ENCODE measurements around the gene ADAT3.

ADAT3 gene

DNA sequence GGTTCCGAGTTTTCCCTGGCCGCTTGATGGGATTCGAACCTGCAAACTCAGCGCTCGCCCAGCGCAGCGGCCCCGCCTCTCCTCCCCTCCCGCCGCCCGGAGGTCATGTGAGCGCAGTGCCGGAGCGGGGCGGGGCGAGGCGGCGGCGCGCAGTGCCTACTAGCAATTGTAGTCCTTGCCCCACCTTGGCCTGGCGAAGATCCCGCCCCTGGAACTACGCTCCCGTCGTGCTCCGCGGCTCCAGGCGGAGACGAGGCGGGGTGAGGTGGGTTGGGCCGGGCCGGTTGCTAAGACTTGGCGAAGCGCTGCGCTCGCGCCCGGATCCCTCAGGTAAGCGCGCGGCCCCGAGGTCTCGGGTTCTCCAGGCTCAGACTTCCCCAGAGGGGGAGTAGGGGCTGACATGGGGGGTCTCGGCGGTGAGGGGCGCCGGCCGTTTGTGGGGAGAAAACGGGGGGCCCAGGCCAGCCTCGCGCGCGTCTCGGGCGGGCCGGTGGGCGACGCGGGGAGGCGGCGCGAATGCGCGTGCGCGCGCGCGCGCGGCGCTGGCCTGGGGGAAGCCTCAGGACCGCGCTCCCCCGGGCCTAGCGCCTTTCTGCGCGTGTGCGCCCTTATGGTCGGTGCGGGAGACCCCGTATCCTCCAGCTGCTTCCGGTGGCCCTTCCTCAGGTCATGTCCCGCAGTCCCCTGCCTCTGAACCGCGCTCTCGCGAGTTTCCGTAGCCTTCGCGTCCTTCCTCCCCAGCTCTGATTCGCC lies at the start of gene ADAT3, which contains the start of gene SCAMP4:
Gene ADAT3 (plus strand): TSS at position 290 of the 753 bp plus-strand sequence. CDS start 6,649 bp downstream, outside the sequence.
Gene SCAMP4 (plus strand): TSS at position 290 of the 753 bp plus-strand sequence. CDS start 9,621 bp downstream, outside the sequence.
- DNase-seq, result peak; percentile 99

DNA sequence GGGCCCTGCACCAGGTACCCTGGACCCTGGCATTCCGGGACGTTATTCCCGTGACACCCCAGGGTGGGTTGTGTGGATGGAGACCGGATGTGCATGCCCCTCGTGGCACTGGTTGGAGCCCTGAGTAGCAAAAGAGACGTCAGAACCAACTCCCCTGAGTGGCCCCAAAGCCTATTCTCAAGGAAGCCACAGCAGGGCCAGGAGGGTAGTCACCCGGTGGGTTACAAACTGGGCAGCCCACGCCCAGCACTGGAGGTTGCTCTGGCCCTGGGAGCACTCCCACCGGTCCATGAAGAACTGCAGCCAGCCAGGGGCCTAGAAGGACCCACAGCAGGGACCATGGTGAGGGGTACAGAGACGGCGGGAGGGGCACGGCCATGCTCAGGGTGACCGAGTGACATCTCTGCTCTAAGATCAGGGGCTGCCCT lies 49.4 kb upstream of the ADAT3 start:
- no peak for DNase-seq

DNA sequence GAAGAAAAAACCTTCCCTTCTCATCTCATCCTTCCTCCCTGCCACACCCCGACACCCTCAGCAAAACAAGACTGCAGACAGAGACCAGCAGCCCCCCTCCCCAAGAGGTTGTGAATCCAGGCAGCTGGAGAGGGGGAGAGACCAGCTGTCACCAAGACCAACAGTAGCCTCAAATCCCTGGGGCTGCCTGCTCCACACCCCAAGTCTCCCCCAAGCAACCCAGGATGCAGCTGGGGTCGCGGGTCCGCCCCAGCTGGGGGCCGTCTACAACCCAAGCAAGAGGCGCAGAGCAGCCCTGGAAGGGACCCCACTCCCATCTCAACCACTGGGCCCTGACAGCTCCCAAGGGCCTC lies 48.9 kb upstream of the ADAT3 start:
- no peak for DNase-seq

DNA sequence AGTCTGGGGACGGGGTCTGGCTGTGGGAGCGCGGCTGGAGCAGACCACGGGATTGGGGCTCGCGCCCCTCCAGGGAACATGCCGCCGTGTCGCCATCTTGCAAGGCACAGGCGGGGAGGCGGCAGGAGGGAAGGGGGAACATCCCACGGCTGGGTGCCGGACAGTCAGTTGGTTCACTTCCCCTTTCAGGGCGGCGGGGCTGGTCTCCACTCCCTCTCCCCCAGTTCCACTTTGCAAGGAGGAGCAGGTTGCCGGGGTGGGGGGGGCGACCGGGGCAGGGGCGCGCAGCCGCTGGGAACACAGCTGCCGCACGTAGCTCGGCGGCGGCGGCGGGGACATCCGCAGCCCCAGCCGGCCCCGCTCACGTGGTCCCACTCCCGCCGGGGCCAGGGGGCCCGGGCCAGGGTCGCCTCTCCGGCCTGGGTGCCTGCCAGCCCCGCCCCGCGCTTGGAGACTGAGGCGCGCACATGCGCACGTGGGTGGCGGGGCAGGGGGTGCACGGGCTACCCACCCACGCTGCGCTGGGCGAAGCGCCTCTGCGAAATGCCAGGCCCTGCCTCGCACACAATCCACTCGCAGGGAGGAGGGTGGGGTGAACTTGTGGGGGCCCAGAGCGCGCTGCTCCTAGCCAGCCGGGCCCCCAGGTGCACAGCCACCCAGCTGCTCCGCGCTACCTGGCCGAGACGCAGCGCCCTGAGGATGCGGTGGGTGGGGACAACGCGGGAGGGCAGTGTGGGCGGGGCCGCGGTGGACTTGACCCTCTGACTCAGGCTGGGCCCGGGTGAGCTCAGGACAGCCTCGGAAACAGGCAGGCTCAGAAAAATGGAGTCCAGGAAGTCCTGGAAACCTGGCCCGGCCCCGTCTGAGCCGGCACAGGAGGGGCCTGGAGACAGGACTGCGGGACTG lies 48.2 kb upstream of the ADAT3 start:
- DNase-seq, result peak; percentile 83

DNA sequence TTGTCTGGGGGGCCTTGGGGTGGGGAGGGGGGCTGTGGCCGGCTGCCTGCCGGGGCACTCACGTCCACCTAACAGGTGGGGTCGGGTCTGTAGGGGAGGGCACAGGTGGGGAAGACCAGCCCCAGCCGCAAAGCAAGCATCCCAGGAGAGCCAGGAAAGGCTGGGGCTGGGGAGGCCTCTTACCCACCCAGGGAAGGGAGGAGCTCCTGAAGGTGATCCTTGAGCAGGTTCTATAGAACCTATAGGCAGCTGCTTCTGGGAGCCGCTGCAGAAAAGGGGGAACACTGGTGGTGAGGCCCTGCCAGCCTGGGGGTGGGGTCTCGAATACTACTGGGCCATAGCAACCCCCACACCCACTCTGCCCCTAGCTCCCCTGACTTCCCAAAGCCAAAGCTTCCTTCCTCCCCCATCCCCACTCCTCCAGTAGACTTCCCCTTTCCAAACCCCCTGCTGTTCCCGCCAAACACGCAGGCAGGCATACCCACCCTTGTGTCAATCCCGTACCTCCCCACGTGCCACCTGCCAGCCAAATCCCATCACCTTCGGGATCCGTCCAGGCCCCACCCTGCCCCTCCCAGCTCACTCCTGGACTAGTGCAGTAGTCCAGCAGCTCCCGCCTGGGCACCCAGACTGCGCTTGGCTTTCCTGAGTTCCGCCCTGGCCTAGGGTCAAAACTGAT lies 47.4 kb upstream of the ADAT3 start:
- no peak for DNase-seq

DNA sequence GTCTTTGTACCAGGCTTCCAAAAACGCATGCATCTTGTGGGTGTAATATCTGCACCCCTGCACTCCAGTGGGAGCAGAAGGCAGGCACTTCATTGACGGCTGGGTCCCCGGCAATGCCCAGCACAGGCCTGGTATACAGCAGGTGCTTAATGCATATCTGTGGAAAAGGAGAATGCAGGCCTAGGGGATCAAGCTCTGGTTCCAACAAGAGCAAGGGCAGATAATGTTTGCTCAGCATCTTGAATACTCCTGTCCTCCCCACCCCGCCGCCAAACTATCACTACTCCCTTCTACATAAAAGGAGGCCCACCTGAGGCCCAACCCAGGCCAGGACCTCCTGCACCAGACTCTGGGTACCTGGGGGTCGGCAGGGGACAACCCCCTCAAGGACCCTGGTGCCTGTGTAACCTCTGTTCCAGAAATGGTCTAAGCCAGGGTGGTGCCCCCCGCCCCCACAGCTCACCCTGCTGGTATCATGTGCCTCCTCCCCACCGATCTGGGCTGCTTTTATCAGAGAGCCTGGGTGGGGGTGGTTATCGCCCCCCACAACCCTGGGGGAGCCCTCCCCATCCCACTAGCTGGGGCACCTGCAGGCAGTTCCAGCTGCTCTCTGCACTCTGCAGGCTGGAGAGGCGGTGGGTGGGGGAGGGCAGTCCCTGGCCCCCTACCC lies 46.7 kb upstream of the ADAT3 start:
- no peak for DNase-seq

DNA sequence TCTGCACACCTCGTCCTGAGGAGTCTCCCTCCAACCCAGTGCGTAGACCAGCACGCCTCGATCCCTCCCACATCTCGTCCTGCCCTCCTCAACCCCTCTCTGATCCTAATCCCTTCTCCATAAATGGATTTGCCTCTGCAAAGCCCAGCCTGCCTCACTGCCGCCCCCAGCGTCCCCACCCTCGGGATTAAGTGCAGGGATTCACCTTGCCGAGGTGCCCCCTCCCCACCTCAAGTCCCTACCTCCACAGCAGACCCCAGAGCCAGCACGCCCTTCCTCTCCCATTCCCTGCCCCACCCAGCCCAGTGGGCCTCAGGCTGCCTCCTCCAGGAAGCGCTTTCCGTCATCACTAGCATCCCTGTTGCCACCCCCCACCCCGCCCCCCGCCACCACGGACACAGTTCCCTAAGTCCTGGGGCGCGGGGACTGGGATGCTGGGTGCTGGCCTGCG lies 45.8 kb upstream of the ADAT3 start:
- DNase-seq, result no peak

DNA sequence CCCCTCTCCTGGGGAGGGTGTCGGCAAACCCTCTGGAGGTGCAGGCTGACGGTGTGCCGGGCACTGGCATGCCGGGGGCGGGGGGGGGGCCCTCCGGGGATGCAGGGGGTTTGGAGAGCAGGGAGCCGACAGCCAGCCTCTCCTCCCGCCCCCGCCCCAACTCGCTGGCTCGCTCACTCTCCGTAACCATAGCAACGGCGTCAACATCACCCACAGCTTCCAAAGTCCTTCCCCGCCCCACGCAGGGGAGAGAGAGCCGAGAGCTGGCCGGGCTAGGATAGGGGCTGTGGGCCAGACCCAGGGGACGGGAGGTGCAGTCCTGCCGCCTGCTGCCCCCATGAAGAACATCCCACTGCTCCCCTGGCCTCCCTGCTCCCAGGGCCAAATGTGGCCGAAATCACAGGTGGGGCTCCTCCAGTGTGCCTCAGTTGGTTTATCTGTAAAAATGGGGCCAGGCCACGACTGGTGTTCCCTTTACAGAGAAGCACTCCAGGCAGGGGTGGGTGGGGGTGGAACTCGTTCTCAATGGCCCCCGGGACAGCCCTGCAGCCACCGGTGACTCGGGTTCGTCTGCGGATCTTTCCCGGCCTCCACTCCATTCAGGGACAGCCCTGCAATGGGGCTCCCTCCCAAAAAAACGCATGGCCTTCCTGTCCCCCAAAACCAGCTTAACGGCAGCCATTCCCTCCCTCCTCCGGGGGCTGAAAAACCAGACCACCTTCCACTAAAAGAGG lies 45.0 kb upstream of the ADAT3 start:
- DNase-seq, result peak; percentile 54

DNA sequence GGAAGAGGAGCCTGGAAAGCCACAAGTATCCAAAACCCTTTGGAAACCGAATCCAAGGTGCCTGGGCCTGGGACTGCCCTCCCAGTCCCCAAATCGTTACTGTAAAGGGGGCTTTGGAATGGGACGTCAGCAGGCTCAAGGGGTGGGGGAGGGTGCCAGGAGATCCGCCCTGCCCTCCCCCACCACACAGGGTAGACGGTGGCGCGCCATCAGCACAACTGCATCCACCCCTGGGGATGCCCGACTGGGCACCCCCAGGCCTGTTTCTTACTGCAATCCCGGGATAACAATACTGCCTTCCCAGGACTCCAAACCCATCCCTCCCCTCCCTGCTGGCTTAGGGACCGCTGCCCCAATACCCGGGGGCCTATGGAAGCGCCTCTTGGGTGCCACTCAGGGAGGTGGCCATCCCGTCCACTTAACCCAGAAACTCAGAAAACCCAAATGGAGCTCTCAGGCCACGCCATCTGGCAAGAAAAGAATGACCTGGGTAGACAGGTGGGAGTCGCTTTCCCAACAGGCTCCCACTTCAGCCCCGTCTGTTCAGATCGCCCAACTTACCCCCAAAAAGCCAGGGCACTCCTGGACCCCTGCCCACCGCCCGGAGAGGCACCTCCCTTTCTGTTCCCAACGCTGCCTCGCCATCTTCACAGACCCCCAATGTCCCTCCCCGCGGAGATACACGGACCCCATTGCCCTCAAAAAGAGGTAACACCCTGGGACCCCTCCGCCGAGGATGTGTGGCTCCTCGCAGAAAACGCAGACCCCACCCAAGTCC lies 44.2 kb upstream of the ADAT3 start:
- no peak for DNase-seq

DNA sequence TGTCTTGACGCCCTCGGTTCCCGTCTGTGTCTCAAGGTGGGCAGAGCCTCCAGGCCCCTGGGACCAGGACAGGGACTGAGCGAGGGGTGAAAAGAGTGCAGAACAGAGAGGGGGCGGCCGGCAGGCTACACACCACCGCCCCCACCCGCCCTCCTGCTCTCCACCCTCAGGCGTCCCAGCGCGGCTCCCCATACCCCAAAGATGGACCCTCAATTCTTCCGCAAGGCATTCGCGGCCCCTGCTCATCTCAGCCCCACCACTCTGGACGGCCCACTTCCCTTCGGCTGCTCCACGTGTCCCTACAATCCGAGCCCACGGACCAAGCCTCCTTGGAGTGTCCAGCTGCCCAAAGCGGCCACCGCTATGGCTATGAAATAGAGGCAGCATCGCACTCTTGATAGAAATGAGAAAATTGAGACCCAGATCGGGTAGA lies 43.6 kb upstream of the ADAT3 start:
- DNase-seq, result no peak

DNA sequence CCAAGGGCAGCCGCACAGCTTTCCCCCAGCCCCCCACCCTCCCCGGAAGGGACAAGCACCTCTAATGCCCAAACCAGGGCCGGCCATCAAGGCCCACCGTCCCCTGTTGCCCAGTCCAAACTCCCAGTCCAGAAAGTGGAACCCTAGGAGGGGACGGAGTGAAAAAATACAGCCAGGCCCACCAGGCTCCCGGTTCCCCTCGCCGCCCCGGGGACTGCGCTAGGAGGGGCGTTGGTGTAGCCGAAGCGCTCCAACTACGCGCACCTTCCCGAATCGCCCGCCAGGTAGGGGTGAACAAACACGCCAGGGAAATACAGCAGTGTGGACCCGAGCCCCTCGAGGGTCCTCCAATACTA lies 43.2 kb upstream of the ADAT3 start:
- no peak for DNase-seq

DNA sequence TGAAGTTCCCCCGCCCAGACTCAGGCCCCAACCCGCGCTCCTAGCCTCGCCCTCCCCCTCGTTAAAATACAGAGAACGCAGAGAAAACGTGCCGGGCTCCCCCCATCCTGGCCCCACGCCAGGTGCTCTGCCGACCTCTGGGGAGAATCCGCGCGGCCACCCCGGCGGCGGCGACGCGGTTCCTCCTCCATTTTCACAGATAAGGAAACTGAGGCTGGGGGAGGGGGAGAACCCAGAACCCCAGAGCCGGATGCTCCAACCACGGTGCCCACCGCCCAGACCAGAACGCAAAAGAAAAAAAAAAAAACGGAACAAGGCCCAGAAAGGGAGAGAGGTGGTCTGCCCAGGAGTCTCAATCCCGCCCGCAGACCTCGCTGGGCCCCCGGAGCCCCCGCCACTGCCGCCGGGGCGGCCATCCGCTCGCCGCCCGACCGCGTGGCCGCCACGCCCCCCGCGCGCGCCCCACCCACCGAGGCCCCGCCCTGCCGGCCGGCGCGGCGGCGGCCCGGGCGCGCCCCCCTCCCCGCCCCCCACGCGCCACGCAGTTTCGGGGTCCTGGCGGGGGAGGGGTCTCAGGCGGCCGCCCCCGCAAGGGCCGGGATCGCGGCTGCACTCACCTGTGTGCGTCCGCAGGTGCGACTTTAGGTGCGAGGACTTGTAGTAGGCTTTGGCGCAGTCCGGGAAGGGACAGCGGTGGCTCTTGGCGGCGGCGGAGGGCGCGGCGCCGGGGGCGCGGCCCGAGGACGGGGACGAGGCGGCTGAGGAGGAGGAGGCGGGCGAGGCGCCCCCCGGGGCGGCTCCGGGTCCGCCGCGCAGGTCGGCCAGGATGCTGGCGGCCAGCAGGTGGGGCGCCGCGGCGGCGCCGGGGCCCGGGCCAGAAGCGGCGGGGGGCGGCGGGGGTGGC lies 42.5 kb upstream of the ADAT3 start:
- DNase-seq, result no peak

DNA sequence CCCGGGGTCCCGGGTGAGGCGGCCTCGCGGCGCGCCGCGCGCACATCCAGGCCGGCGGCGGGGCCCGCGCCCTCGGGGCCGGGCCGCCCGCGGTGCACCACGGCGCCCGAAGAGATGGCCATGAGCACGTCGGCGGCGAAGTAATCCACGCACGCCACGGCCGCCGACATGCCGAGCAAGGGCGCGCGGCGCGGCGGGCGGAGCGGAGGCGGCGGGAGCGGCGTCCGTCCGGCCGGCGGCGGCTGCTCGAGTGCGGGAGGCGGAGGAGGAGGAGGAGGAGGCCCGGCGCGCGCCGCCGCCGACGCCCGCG lies 41.9 kb upstream of the ADAT3 start, which contains the start of gene KLF16:
Gene KLF16 (minus strand): TSS at position 252 of the 310 bp plus-strand sequence. CDS start 82 bp downstream, at position 170.
- DNase-seq, result no peak

DNA sequence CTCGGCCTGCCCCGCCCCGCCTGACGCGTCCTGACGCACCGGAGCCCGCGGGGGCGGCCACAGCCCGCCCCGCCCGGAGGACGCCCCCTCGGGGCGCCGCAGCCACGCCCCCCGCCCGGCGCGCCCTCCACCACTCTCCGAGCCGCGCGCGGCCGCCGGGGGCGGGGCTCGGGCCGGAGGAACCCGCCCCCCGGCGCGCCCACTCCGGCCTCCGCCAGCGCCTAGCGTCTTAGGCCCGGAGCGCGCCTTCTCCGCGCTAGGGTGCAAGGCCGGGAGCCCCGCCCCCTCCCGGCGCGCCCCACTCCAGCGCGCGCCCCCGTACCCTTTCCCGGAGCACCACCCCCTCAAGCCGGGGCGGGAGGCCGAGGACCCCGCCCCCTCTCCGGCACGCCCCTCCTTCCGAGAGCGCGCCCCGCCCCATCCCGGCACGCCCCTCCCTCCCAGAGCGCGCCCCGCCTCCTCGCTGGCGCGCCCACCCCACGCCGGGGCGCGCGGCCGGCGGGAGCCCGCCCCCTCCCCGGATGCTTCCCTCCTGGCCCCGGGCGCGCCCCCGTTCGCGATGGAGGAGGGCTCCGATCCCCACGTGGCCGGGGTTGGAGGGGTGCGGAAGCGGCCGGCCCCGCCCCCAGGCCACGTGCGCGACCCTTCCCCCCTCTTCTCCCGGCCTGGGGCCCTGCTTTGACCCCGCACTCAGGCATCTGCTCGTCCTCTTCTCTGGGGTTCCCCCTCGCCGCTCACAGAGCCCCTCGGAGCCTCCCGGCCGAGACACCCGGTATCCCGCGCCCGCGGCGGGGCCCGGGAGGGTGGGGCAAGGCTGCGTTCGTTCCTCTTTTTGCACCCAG lies 41.3 kb upstream of the ADAT3 start:
- peak; percentile 88 for DNase-seq

DNA sequence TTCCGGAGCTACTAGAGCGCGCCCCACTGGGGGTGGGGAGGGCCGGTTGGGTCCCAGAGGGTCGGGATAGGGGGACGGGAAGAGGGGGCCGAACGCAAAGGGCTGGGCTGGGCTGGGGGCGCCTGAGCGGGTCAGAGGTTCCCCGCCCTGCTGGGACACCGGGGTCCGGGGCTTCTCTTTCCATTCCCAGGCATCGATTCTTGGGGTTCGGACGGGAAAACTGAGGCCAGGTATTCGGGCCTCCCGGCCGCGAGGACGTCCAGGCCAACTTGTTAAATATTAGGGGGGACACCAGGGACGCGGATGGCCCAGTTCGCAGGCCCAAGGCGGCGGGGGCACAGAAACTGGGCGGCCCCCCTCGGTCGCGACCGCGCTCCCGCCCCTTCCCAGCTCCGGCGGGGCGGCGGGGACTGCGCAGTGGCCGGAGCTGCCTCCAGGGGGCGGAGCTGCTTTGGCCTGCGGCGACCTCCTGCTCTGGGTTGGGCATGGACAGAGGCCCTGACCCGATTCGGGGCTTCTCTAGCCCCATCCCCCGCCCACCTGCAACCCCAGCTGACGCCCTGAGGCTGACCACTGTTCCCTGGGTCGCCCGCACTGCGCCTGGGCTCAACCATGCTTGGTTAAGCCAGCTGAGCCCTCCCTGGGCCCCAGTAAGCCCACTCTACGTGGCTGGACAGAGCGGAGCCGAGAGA lies 40.6 kb upstream of the ADAT3 start:
- DNase-seq, result peak; percentile 45

DNA sequence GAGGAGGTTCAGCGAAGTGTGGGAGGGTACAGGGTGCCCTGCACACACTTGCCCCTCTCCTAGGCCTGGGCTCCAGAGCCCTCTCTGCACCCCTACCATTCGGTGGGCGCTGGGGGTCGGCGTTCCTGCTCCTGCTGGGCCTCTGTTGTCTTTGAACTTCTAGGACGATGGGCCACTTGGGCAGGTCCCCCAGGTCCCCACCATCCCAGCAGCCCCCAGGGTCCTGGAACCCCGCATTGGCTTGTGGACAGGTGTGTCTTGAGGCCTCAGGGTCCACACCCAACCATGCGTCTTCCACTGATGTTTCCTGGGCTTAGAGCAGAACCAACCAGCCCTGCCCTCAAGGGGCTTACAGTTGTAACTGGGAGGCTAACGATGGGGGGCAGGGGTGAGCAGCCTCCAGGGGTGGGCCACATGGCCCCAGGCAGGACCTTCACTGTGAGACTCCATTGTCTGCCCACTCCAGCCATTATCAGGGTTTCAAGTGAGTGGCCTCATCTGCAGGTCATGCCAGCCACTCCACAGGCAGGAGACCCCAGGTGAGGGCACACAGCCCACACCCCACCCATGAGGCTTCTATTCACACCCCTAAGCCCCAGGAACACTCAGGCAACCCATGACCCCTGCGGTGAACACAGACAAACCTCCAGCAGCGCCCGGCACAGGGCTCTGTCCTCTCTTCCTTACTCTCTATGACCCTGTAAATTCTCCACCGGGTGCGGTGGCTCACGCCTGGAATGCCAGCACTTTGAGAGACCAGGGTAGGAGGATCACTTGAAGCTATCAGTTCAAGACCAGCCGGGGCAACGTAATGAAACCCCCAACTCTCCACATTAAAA lies 39.8 kb upstream of the ADAT3 start:
- no peak for DNase-seq

DNA sequence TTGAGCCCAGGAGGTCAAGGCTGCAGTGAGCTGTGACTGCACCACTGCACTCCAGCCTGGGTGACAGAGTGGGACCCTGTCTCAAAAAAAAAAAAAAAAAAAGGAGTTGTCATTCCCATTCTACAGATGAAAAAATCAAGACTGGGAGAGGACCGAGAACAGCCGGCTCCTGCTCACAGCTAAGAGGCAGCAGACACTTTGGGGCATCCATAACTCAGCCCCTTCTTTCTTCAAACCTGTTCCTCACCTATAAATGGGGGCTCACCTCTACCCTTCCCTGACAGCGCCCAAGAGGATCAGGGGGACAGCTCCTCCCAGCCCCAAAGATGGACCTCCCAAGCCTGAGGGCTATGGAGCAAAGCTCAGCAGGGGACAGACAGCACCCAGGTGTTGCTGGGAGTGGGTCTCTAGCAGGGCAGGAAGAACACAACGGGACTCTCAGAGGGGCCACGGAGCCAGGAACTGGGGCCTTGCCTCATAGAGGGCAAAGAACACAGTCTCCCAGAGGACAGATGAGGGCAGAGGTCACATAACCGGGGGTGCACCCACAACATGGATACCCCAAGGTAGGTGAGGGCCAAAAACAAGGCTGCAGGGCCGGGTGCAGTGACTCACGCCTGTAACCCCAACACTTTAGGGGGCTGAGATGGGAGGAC lies 38.4 kb upstream of the ADAT3 start:
- DNase-seq, result no peak

Measured in NCI-H226 (cell line).